GM18499 (cell line): ENCODE data around the gene MICALL2.

ENCODE experiments used
- ATAC-seq: cut with Tn5 transposase; IDR thresholded peaks from one replicate; pipeline ENCODE4 v1.9.1; 2021; ENCODE audit warnings: moderate number of reproducible peaks; ENCODE audit not compliant: insufficient read depth, unreplicated experiment

The MICALL2 gene

DNA sequence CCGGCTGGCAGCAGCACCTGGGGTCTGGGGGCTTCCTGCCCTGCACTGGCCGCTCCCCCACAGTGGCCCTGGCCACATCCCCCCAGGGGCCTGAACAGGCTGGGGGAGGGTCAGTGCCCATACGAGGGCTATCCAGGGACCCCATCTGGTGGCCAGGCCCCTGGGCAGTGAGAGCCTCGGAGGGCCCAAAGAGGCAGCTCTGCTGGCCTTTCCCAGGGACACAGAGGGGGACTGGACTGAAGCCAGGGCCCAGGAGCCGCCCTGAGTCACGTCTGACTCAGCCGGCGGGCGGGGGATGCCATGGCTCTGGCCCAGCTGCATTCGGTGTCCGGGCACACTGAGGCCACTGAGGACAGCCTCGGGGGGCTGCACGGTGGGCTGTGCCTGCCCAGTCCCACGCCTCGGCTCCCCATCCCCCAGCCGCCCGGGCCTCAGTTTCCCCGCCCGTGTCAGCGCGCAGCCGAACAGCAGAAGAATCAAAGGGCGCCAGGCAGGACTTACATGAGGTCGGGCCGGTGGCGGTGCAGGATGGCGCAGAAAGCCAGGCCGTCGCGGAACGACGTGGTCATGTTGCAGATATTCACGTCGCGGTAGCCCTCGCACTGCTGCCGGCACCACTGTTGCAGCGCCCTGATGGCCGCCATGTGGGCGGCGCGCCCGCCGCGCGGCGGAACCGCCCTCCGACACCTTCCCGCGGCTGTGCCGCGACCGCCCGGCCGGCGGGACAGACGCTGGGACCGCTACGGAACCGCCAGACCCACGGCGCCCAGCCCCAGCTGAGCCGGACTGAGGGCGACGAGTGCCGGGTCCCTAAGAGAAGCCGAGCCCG, at the start of gene MICALL2:
MICALL2 (minus strand) TSS at position 788 of the 829 bp plus-strand sequence; CDS start at position 644, 144 bp downstream.
- no peak for ATAC-seq

DNA sequence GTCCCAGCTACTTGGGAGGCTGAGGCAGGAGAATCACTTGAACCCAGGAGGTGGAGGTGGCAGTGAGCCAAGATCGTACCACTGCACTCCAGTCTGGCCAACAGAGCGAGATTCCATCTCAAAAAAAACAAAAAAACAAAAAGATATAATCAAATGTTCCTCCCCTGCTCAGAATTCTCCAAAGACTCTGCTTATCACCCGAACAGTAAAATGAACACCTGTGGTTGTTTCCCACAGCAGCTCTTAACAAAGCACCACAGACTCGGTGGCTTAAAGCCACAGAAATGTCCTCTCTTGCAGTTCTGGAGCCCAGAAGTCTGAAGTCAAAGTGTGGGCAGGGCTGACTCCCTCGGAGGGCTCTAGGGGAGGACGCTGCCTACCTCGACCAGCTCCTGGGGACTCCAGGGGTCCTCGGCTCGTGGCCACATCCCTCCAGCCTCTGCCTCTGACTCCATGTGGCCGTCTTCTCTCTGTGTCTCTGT, 49.0 kb upstream of the MICALL2 start:
- ATAC-seq: no peak

DNA sequence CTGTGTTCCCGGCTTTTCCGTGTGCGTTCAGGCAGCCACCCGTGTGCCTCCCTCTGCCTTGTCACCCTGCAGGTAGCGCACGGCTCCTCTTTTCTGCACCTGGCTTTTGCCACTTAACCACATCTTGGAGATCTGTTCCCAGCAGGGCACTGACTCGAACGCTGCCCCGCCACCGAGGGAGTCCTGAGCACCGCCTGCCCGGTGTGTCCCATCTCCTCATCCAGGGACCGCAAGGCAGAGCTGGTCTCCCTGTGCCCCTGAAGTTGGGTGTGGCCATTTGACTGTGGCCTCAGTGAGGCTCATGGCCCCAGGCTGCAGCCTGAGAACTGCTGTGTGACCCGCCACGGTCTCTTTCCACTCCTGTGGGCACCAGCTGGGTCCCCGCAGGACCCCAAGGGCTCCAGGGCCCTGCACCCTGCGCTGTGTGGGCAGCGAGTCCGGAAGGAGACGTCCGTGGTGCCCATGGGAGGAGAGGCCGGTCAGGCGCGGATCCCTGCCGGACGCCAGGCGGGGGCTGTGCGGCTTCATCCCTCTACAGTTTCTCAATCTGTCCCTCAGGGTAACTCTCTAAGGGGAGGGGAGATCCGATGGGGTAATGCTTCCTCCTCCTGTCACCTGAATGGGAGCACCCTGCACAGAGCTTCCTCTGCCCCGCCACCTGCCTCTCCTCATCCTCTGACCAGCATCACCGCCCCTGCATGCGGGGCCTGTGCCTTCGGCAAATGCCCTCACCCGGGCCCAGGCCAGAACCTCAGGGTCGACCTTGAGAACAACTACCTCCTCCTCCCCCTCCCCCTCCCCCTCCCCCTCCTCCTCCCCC, 46.7 kb upstream of the MICALL2 start:
- ATAC-seq: no peak

DNA sequence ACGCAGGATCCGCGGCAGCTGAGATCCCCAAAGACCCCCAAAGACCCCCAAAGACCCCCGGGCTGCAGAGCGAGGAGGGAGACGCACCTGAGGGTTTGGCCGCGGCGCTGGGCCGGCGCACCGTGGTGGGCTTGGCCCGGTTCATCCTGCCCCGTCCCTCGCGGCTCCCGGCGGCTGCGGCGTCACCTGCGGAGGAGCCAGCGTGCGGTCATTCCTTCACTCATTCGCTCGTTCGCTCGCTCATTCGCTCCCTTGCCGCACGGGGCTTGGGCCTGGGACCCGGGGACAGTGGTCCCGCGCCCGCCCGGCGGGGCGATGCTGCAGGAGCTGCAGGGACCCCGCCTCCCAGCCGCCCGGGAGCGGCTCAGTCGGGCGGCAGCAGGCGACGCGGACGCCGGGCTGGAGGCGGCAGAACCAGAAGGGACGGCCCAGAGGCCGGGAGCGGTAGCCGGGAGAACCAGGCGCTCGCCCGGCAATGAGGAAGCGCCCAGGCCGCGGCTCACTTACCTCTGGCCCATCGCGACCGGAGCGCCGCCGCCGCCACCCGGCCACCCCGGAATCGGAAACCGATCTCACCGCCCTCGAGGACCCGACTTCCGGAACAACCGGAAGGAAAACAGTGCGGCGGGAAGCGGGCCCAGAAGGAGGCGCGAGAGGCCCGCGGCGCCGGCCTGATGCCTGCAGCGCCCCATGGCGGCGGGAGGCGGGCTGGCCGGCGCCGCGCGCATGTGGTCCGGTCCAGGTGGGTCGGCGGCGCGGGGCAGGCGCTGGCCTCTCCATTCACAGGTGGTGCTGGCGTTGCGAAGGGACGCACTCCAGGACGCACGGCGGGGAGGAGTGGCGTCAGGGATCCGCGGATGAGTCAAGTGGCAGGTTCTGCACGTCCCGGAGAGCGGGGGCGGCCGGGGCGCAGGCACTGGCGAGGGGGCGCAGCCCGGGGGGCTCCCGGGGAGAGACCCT, 44.8 kb upstream of the MICALL2 start, which contains the start of gene INTS1:
INTS1 (minus strand) TSS at position 574 of the 960 bp plus-strand sequence; CDS start at position 145, 429 bp downstream.
- ATAC-seq: peak; percentile 42

DNA sequence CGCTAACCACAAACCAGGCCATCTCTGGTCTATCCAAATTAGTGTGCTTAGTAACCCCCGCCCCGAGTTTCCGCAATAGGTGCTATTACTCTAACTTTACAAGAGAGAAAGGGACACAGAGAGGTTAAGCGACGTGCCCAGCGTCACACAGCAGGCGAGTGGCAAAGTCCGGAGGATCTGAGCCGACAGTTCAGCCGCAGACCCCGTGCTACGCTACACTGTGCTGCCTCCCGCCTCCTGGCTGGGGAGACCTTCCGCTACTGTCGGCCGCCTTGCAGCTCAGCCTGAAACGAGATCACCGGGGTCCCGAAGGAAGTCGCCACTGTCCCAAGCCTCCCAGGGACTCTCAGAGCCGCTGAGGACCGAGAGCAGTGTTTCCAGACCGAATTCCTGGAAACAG, 44.1 kb upstream of the MICALL2 start:
- no peak for ATAC-seq

DNA sequence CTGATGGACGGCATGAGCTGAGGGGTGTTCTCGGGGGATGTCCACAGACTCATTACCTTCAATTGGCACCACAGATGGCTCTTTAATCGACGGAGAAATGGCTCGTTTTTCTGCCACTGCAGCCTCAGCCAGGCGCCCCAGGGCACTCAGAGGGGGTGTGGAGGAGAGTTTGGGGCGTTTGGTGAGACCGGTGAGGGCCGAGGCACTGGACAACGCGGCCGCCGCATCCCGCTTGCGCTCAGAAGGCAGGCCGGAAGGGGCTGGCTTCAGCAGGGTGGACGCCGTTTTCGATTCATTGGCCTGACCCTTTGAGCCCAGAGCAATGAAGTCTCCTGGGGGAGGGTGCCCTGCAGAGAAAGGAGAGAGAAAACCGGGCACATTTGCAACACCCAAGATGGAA, 43.6 kb upstream of the MICALL2 start:
- ATAC-seq: no peak

DNA sequence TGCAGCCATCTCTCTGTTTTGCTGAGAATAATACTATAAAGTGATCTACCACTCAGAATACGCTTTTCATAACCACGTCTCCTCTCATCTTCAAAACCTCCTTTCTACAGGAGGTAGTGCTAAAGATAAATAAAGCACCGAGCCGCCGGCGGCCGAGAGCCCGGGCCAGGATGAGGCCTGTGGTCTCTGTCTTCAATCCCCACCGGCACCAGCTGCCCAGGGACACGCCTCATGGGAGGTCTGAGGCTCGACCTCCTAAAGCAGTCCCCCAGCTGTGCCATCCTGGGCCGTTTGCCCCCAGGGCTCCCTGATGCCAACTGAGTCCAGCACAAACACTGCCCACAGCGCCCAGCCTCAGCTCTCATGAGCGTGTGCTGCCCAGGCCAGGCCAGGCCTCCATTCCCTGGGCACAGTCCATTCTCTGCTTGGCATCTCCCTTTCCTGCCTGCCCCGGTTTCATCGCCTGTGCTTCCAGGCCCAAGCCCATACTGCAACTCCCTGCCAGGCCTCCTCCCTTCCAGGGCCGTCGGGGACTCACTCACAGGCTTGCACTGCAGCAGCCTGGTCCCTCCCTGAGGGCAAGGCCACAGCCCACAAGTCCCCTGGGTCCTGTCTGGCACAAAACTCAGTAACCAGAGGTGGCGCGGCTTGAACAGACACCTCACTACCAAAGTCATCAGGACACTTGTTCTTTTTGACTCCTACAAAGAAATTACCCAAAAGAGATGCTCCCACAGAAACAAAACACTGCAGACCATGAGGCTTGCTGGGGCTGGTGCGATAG, 42.4 kb upstream of the MICALL2 start:
- no peak for ATAC-seq

DNA sequence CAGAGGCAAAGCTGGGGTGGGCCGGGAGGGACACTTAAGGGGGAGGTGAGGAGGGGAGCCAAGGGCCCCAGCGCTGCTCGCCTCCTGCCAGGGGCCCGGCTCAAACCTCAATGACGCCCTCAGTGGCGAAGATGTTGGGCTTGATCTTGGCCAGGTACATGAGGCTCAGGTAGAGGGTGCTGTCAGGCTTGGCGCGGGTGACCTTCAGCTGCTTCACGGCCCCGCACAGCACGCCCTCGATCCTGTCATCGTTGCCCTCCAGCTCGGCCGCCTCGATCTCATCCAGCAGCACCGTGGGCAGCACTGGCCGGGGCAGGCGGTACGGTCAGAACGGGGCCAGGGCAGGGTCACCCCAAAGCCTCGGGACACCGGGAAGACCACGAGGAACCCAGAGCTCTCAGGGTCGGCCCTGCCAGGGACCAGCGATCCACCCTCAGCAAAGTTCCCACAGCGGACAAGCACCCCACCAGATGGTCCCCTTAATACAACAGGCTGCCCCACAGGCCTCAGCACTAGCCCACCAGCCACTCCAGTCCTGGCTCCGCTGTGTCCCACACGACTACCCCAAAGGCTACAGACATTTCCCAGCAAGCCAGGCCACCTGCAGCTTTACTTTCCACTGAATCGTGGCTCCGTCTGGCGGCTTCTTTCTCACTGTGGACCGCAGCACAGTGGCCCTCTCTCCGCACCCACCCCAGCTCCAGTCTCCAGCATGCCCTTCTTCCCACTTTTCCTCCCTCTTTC, 41.0 kb upstream of the MICALL2 start:
- no peak for ATAC-seq

DNA sequence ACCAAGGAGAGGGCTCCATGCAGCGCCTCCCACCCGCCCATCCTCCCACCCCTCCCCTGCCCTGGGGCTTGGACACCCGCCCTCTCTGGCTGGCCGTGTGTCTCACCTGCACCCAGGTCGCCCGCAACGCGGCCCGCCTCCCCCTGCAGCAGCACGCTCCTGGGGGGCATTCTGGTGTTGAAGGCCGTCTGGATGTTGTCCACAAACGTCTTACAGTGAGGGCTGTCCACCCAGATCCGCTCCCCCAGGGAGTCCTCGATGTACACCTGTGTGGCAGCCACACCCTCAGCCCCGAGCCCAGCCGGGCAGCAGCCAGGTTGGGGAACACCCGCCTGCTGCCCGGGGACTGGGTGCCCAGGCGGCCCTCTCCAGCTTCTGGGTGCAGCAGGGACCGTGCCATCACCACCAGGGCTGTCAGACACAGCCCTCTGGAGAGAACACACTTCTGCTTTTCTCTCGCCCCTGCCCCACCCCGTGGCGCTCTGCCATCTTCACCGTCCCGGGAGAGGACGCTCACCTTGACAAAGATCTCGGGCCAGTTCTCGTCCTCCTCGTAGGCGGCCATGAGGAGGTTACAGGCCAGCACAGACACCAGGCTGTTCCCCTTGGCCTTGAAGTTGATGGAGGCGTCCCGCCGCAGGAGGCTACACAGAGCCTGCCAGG, 40.2 kb upstream of the MICALL2 start:
- ATAC-seq: no peak

DNA sequence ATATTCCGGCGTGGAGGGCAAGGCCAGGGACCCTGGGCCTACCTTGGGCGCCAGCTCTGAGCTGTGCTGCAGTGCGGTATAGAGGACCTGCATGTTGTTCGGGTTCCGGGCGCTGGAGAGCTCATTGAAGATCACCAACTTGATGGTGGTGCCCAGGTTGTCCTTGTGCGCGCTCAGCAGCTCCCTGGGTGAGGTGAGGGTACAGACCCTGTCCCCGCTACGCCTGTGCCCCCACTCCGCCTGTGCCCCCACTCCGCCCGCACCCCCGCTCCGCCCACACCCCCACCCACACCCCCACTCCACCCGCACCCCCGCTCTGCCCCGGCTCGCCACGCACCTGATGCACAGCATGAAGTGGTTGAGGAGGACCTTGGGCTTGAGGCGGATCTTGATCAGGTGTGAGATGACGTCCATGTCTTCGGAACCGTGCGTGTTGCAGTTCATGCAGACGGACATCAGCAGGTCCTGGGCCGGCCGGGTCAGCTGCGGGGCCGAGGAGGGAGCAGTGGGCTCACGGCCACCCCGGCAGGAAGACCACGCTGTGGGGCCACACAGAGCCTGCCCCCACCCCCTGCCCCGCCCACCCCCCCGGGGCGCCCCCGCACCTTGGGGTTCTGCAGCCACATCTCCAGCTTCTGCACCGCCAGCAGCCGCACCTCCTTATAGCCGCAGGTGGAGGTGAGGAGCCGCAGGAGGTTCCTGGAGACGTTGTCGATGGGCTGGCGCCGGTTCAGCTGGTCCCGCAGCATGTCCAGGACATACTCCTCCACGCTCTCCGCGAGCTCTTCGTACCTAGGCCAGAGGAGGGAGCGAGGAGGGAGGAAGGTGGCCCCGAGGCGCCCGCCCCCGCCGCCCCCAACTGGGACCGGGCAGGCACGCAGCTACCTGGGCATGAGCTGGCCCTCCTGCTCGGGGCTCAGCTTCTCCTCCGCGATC, 39.4 kb upstream of the MICALL2 start:
- no peak for ATAC-seq

DNA sequence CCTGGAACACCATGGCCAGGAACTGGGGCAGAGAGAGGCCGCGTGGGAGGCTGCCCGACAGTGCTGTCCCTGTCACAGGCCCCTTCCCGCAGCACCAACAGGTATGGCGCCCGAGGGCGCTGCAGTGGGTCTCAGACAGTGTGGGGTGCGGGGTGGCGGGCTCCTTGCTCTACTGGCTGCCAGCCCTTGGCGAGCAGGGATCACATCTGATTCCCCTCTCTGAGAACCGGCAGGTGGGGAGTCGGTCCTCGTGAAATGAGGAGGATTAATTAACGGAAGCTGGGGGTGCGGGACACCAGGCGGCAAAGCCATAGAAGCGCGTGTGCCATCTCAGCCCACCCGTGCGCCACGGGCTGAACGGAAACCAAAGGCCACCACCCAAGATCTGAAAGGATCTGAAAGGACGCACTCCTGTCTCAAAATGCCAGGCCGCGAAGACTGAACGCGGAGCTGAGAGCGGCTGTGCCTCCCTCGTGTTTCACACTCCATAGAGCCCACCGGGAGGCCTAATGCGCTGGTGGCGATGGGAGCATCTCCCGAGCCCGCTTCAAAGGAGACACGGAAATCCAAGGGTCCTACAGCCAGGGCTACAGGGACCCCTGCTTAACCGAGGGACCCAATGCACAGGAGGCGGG, 38.1 kb upstream of the MICALL2 start:
- no peak for ATAC-seq

DNA sequence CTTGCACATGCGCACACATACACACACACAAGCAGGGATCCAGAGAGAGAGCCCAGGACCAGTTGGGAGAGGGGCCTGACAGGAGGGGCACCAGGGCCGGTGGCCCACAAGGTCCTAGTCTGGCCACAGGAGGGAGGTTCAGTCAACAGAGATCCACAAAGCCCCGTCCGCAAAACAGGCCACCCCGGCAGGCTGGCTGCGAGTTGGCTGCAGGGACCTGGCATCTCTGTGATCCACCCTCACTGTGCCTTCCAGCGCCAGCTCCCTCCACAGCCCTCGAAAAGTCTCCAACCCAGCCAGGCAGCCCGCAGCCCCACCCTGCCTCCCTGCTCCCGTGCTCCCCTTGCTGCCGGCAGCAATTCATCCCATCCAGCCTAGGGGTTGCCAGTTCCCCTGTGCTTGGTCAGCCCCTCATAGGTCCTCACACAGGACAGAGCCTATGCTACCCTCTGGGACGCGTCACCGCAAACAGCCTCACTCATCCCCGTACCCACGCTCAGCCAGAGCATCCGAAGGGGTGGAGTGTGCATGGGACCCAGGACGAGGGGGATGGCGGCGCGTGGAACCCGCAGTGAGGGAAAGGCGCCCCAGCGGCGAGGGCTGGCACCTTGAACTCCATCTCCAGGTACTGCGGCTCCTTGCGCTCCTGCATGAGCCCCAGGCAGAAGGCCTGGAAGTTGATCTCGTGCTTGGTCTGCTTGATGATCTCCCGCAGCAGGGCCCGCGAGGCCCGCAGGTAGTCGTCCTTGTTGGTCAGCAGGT, 37.4 kb upstream of the MICALL2 start:
- ATAC-seq: no peak

DNA sequence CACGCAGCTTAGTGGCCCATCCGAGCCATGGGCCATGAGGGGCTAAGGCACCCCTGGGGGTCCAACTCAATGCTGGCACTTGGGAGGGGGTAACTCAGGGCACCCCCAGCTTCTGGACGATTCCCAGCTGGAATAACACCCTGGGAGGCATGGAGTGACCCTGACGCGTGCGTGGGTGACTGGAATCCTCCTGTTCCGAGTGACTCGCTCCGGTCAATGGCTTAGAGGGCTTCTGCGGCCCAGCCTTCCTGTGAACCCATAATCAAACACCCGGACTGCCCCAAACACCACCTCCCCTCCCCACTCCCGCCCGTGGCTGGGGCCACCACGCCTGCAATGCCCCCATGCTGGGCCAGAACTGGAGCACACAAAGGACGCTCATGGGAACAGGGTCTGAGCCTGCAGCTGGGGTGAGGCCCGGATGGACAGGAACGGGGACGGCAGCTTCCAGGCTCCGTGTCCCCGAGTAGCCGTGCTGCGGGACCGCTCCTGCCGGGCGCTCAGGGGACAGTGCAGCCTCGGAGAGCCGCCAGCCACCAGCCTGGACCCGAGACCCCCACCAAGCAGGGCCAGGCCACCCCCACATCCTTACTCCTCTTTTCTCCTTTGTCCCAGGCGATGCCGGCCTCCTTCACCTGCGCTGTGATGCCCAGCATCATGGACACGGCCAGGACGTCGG, 36.4 kb upstream of the MICALL2 start:
- no peak for ATAC-seq

DNA sequence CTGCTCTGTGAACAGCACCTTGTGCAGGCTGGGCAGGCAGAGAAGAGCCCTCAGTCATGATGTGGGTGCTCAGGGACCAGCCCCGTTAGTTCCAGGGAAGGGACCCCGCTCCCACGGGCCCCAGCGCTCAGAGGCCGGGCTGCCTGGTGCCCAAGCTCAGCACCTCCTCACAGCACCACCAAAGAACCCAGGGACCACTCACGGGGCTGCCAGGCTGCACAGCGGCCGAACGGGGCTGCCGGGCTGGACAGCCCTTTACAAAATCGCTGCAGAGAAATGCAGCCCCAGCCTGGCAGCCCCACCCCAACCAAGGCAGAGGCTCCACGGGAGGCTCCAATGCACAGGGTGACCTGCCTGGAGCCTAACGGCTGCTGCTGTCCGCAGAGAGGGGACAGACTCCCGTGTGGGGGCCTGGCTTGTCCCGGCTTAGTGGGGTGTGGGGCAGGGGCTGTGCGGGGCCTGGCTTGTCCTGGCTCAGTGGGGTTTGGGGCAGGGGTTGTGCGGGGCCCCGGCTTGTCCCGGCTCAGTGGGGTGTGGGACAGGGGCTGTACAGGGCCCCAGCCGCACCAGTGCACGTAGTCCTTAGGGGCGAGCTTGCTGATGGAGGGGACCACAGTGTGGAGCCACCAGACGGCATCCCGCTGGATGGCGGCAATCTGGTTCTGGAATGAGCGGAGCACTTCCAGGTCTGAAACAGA, 35.7 kb upstream of the MICALL2 start:
- ATAC-seq: no peak

DNA sequence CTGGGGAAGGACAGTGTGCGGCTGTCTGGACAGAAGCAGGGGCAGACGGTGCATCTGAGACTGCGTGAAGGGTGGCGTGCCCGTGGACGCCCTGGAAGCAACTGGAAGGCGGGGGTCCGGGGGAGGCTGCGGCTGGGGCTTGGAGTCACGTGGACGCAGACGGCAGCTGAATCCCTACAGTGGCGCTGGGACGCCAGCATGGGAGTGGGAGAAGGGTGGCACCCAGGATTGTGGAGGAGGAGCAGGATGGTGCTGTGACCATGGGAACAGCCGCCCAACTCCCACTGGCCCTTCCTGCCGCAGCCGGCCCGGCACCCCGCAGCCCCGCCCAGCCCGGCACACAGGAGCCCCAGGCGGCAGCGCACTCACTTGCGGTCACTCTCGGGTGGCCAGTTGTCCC, 35.2 kb upstream of the MICALL2 start:
- ATAC-seq: no peak
